Naive thymus-derived CD4-positive, alpha-beta T cell (primary cell): Measurements from ENCODE around the gene RFX8. TPM values are rescaled to one million over a fixed set of nuclear protein-coding genes. Genes with fewer than 3 reads are reported as not detected.
"Not testable (repeated sequence)": the region's sequence is repeated elsewhere in the genome, so short reads cannot be mapped to it uniquely, and the experiment has no call there.

Experiments
- ATAC-seq: fragments of 150-1000 bp; cut with Tn5 transposase; 2 replicates; pipeline ENCODE4 v1.10.0; 2021; ENCODE audit warnings: mild to moderate bottlenecking, moderate library complexity
- CTCF ChIA-PET: fragments of 350-600 bp; sonication (Branson Sonifier 250); formaldehyde crosslinking; loops from one replicate; lab custom pipeline; 2021; ENCODE audit warnings: antibody characterized with exemption; lab: Charles Lee
- POLR2A ChIA-PET: fragments of 350-600 bp; sonication (Branson Sonifier 250); formaldehyde crosslinking; loops from one replicate; lab custom pipeline; 2021; ENCODE audit warnings: antibody characterized with exemption, inconsistent platforms; lab: Charles Lee
- DNase-seq, 9 donors: peaks; one replicate each; pipeline versions ENCODE4 v3.0.0 to v3.0.0-alpha.2; 2020 to 2022; ENCODE audit warnings: mixed read lengths in 1 of 9
- H3K27ac ChIP-seq: one replicate; pipeline ENCODE4 v1.7.0; 2013; ENCODE audit warnings: mild to moderate bottlenecking, low read depth, low read length, moderate library complexity
- H3K27me3 ChIP-seq, 2 donors: one replicate each; pipeline ENCODE4 v1.7.0; 2013; ENCODE audit warnings: low read length in 2 of 2, mild to moderate bottlenecking in 2 of 2, moderate library complexity in 2 of 2; ENCODE audit not compliant: control insufficient read depth in 2 of 2, insufficient read depth in 2 of 2
- H3K36me3 ChIP-seq, 3 experiments: 1 replicate in 2 of 3; 2 replicates in 1 of 3; pipeline ENCODE4 v1.7.0; 2013; ENCODE audit warnings: low read length in 3 of 3, mild to moderate bottlenecking in 3 of 3, moderate library complexity in 1 of 3; ENCODE audit not compliant: insufficient read depth in 3 of 3, control insufficient read depth in 2 of 3
- H3K4me1 ChIP-seq, 2 donors: one replicate each; pipeline ENCODE4 v1.7.0; 2013; ENCODE audit warnings: low read length in 2 of 2, mild to moderate bottlenecking in 2 of 2, moderate library complexity in 1 of 2; ENCODE audit not compliant: control insufficient read depth in 2 of 2, insufficient read depth in 2 of 2
- H3K4me3 ChIP-seq: 2 replicates; pipeline ENCODE4 v1.7.0; 2013; ENCODE audit warnings: mild to moderate bottlenecking, low read length
- H3K9me3 ChIP-seq, 3 experiments: 1 replicate in 2 of 3; 2 replicates in 1 of 3; pipeline ENCODE4 v1.7.0; 2013; ENCODE audit warnings: low read length in 3 of 3; ENCODE audit not compliant: control insufficient read depth in 2 of 3
- H3K27ac Mint-ChIP-seq, 9 donors: one replicate each; pipeline ENCODE4 v1.8.0; 2020 to 2022; ENCODE audit warnings: mixed read lengths in 9 of 9, mild to moderate bottlenecking in 8 of 9, moderate library complexity in 5 of 9, inconsistent platforms in 2 of 9
- H3K27me3 Mint-ChIP-seq, 5 donors: one replicate each; pipeline ENCODE4 v1.8.0; 2021 to 2022; ENCODE audit warnings: mixed read lengths in 5 of 5, mild to moderate bottlenecking in 1 of 5
- H3K36me3 Mint-ChIP-seq, 5 donors: one replicate each; pipeline ENCODE4 v1.8.0; 2020 to 2022; ENCODE audit warnings: mixed read lengths in 5 of 5, mild to moderate bottlenecking in 3 of 5, inconsistent platforms in 1 of 5
- H3K4me1 Mint-ChIP-seq, 7 donors: one replicate each; pipeline ENCODE4 v1.8.0; 2020 to 2022; ENCODE audit warnings: mixed read lengths in 7 of 7, mild to moderate bottlenecking in 3 of 7, inconsistent platforms in 1 of 7
- H3K4me3 Mint-ChIP-seq, 10 donors: one replicate each; pipeline ENCODE4 v1.8.0; 2020 to 2022; ENCODE audit warnings: mild to moderate bottlenecking in 10 of 10, mixed read lengths in 10 of 10, moderate library complexity in 6 of 10, inconsistent platforms in 2 of 10
- H3K9me3 Mint-ChIP-seq, 11 donors: one replicate each; pipeline ENCODE4 v1.8.0; 2020 to 2022; ENCODE audit warnings: mixed read lengths in 11 of 11, mild to moderate bottlenecking in 4 of 11, inconsistent platforms in 1 of 11, moderate library complexity in 1 of 11
- intact Hi-C, 2 donors: fragments of 100-400 bp; cut with micrococcal nuclease; formaldehyde crosslinking; loops; one replicate each; pipeline ENCODE4 v1.15.1; 2023
- polyA plus RNA-seq, 2 donors: library from polyadenylated mRNA; unstranded; fragments of 300-500 nt; fragmentation: Illumina TruSeq; gene quantifications; one replicate each; pipeline ENCODE4 v1.2.3, GENCODE V29; 2021
- total RNA-seq, 6 experiments: library from RNA in 5 of 6; stranded (reverse) in 5 of 6; gene quantifications; 1 replicate in 5 of 6; 2 replicates in 1 of 6; pipeline ENCODE4 v1.2.3 and lab custom pipeline; 2021 to 2026

Gene RFX8
- total and polyA plus RNA-seq, 7 experiments from 2014 or later: 0.24 to 2.0 (median 0.88) TPM; not detected in 3

GRCh38 chr2:101463911-101464641 is 10.8 kb downstream of the RFX8 start:
- Histone ChIP-seq H3K36me3 (no peaks in the 10 kb centered on the region), H3K4me3 (no peak overlapping the region), H3K9me3 (no peaks in the 10 kb centered on the region), H3K27me3 (no peaks in the 10 kb centered on the region), H3K27ac (no peak overlapping the region), H3K4me1 (no peaks in the 10 kb centered on the region)
- DNase-seq (no peak), ATAC-seq (peak; percentile 88)
- Mint-ChIP-seq H3K27ac (no peak overlapping the region), H3K4me1 (peaks cover 0 to 7% (median 0%) of the 10 kb centered on the region in 7 donors), H3K9me3 (no peaks in the 10 kb centered on the region), H3K4me3 (no peak overlapping the region), H3K36me3 (peaks cover 0 to 22% (median 0%) of the 10 kb centered on the region in 5 donors), H3K27me3 (peaks cover 0 to 5% (median 0%) of the 10 kb centered on the region in 5 donors)
- intact Hi-C loops: no loop called here
- POLR2A ChIA-PET: no interaction called here
- CTCF ChIA-PET: interaction anchor here (1.1 kb wide), 1 partner anchor 373 kb away, joined by 3 read pairs; no protein-coding TSS in a partner anchor

GRCh38 chr2:101463421-101463820 is 11.5 kb downstream of the RFX8 start:
- Histone ChIP-seq H3K4me3 (no peak overlapping the region), H3K4me1 (no peaks in the 10 kb centered on the region), H3K36me3 (no peaks in the 10 kb centered on the region), H3K27ac (no peak overlapping the region), H3K27me3 (no peaks in the 10 kb centered on the region), H3K9me3 (no peaks in the 10 kb centered on the region)
- ChIA-PET POLR2A (no interaction called here), CTCF (interaction anchor here (1.1 kb wide), 1 partner anchor 374 kb away, joined by 3 read pairs; no protein-coding TSS in a partner anchor)
- Mint-ChIP-seq H3K27me3 (peaks cover 0 to 5% (median 0%) of the 10 kb centered on the region in 5 donors), H3K27ac (no peak overlapping the region), H3K9me3 (no peaks in the 10 kb centered on the region), H3K4me1 (peaks cover 0 to 7% (median 0%) of the 10 kb centered on the region in 7 donors), H3K36me3 (peaks cover 0 to 22% (median 0%) of the 10 kb centered on the region in 5 donors), H3K4me3 (no peak overlapping the region)
- intact Hi-C loops: no loop called here
- ATAC-seq: peak; percentile 25
- no peak for DNase-seq

- H3K4me3 ChIP-seq: no peak overlapping the region
- Mint-ChIP-seq H3K36me3 (peaks cover 0 to 21% (median 0%) of the 10 kb centered on the region in 5 donors), H3K4me1 (peaks cover 0 to 7% (median 0%) of the 10 kb centered on the region in 7 donors), H3K4me3 (no peak overlapping the region), H3K9me3 (peaks cover 0 to 8% (median 0%) of the 10 kb centered on the region in 11 donors), H3K27ac (no peak overlapping the region), H3K27me3 (peaks cover 0 to 5% (median 0%) of the 10 kb centered on the region in 5 donors)
- DNase-seq (no peak), ATAC-seq (no peak)
- no peak overlapping the region for H3K27ac ChIP-seq
- intact Hi-C loops: no loop called here
- H3K36me3 ChIP-seq: no peaks in the 10 kb centered on the region
- H3K27me3 ChIP-seq: no peaks in the 10 kb centered on the region
- H3K4me1 ChIP-seq: no peaks in the 10 kb centered on the region
- CTCF ChIA-PET: no interaction called here
- H3K9me3 ChIP-seq: no peaks in the 10 kb centered on the region
- POLR2A ChIA-PET: no interaction called here
These were observed 13.5 kb downstream of the RFX8 start for GRCh38 chr2:101461381-101461780.

DNA sequence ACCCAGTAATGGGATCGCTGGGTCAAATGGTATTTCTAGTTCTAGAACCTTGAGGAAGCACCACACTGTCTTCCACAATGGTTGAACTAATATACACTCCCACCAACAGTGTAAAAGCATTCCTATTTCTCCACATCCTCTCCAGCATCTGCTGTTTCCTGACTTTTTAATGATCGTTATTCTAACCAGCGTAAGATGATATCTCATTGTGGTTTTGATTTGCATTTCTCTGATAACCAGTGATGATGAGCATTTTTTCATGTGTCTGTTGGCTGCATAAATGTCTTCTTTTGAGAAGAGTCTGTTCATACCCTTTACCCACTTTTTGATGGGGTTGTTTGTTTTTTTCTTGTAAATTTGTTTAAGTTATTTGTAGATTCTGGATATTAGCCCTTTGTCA is 20.5 kb downstream of the RFX8 start:
- ATAC-seq, H3K27ac Mint-ChIP-seq, H3K36me3 ChIP-seq, DNase-seq, H3K27me3 ChIP-seq, H3K9me3 ChIP-seq, H3K4me1 ChIP-seq, H3K4me3 Mint-ChIP-seq, H3K27me3 Mint-ChIP-seq, intact Hi-C loops, CTCF ChIA-PET, H3K27ac ChIP-seq, H3K4me3 ChIP-seq, H3K4me1 Mint-ChIP-seq: not testable (repeated sequence)
- Mint-ChIP-seq H3K36me3 (peaks cover 0 to 18% (median 0%) of the 10 kb centered on the region in 5 donors), H3K9me3 (peaks cover 0 to 26% (median 3%) of the 10 kb centered on the region in 11 donors)
- POLR2A ChIA-PET: interaction anchor here (0.7 kb wide), 2 partner anchors 208 to 397 kb away, joined by 3 read pairs; no protein-coding TSS in a partner anchor

DNA sequence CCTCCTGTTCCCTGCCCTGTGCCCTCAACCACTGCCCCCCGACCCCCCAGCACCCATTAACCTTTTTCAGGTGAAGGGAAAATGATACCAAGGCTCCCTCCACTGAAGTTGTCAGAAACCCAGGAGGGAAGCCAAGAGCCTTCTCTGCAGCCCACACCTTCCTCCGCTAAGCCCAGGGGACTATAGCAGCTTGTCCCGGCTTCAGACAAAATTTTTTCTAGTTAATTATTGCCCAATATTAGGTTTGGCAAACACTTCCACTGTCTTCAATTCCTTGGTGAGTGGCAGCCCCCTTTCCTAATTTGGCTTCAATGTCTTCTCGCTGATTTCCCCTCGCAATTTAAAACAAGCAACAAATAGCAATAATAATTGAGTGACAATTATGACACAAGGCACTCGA is 23.9 kb downstream of the RFX8 start:
- Mint-ChIP-seq H3K27ac (no peak overlapping the region), H3K27me3 (no peaks in the 10 kb centered on the region), H3K36me3 (peaks cover 0 to 29% (median 0%) of the 10 kb centered on the region in 5 donors), H3K4me3 (no peak overlapping the region), H3K9me3 (peaks cover 0 to 20% (median 5%) of the 10 kb centered on the region in 11 donors), H3K4me1 (peaks cover 0 to 8% (median 0%) of the 10 kb centered on the region in 7 donors)
- no peaks in the 10 kb centered on the region for H3K27me3 ChIP-seq
- CTCF ChIA-PET: interaction anchor here (0.6 to 1.1 kb wide), 3 partner anchors 24 to 371 kb away, joined by 3 to 4 read pairs (median 3); partner anchors contain the start of gene RFX8
- intact Hi-C loops: no loop called here
- no peak overlapping the region for H3K27ac ChIP-seq
- H3K4me1 ChIP-seq: no peaks in the 10 kb centered on the region
- POLR2A ChIA-PET: interaction anchor here (0.5 to 1.0 kb wide), 3 partner anchors 11 to 35 kb away, joined by 3 to 4 read pairs (median 3); no protein-coding TSS in a partner anchor
- ATAC-seq (no peak), DNase-seq (no peak)
- H3K4me3 ChIP-seq: no peak overlapping the region
- no peaks in the 10 kb centered on the region for H3K36me3 ChIP-seq
- no peaks in the 10 kb centered on the region for H3K9me3 ChIP-seq

GRCh38 chr2:101446869-101447268 is 28.0 kb downstream of the RFX8 start:
- POLR2A ChIA-PET: no interaction called here

More at GRCh38 chr2:101446869-101447268, 28.0 kb downstream of the RFX8 start:
- CTCF ChIA-PET: no interaction called here
- Mint-ChIP-seq H3K27me3 (no peaks in the 10 kb centered on the region), H3K36me3 (peaks cover 0 to 42% (median 8%) of the 10 kb centered on the region in 5 donors), H3K4me3 (no peak overlapping the region), H3K27ac (no peak overlapping the region), H3K4me1 (peaks cover 8 to 13% (median 9%) of the 10 kb centered on the region in 7 donors), H3K9me3 (peaks cover 0 to 35% (median 12%) of the 10 kb centered on the region in 11 donors)
- DNase-seq: no peak
- H3K4me1 ChIP-seq: peaks cover 0 to 8% of the 10 kb centered on the region in 2 donors
- no peaks in the 10 kb centered on the region for H3K27me3 ChIP-seq
- H3K27ac ChIP-seq: no peak overlapping the region
- no peaks in the 10 kb centered on the region for H3K36me3 ChIP-seq
- intact Hi-C loops: no loop called here
- H3K9me3 ChIP-seq: peaks cover 0 to 14% (median 0%) of the 10 kb centered on the region in 3 experiments
- peak; percentile 88 for ATAC-seq
- H3K4me3 ChIP-seq: no peak overlapping the region
